Keratinocyte (primary cell): Measurements from ENCODE around the gene TTC24. TPM values are rescaled to one million over a fixed set of nuclear protein-coding genes. Genes with fewer than 3 reads are reported as not detected.
"Not testable (repeated sequence)": the region's sequence is repeated elsewhere in the genome, so short reads cannot be mapped to it uniquely, and the experiment has no call there.

Experiments used
- DNase-seq: peaks from one replicate; pipeline ENCODE4 v3.0.0-alpha.2; 2011; ENCODE audit warnings: low read depth, missing footprints, low spot score
- FAIRE-seq: peaks from 2 replicates; lab custom pipeline; 2011; peaks lifted over from hg19 to GRCh38; lab: Jason Lieb, UNC
- H2AFZ ChIP-seq: 2 replicates; pipeline ENCODE4 v1.6.0; 2012; ENCODE audit warnings: low read length, control low read depth, inconsistent platforms; ENCODE audit not compliant: control insufficient read depth
- H3K27ac ChIP-seq: 2 replicates; pipeline ENCODE4 v1.5.1; 2011; ENCODE audit warnings: low read length; ENCODE audit not compliant: control insufficient read depth, insufficient read depth
- H3K27me3 ChIP-seq: 3 replicates; pipeline ENCODE4 v1.6.0; 2011; ENCODE audit warnings: low read length; ENCODE audit not compliant: control insufficient read depth, insufficient read depth; ENCODE audit errors: extremely low read depth
- H3K36me3 ChIP-seq, 2 experiments: 2 replicates in 1 of 2; 3 replicates in 1 of 2; pipeline ENCODE4 v1.5.1; 2011; ENCODE audit warnings: low read length in 2 of 2, mild to moderate bottlenecking in 1 of 2; ENCODE audit not compliant: control insufficient read depth in 2 of 2, insufficient read depth in 2 of 2; ENCODE audit errors: extremely low read depth in 1 of 2
- H3K4me1 ChIP-seq: 3 replicates; pipeline ENCODE4 v1.5.1; 2011; ENCODE audit warnings: low read length; ENCODE audit not compliant: control insufficient read depth, insufficient read depth; ENCODE audit errors: extremely low read depth
- H3K4me2 ChIP-seq: 3 replicates; pipeline ENCODE4 v1.6.0; 2011; ENCODE audit warnings: low read depth, low read length; ENCODE audit not compliant: control insufficient read depth, insufficient read depth; ENCODE audit errors: extremely low read depth
- H3K4me3 ChIP-seq, 3 experiments: fragments of 200-600 bp in 1 of 3; sonication (generic) in 1 of 3; 2 replicates in 2 of 3; 3 replicates in 1 of 3; pipeline ENCODE4 v1.5.1; 2011 to 2016; ENCODE audit warnings: low read length in 3 of 3, mild to moderate bottlenecking in 3 of 3, control low read depth in 2 of 3, inconsistent platforms in 1 of 3, low read depth in 1 of 3, mixed read lengths in 1 of 3, mixed run types in 1 of 3, moderate library complexity in 1 of 3; ENCODE audit not compliant: control insufficient read depth in 2 of 3, insufficient read depth in 2 of 3; ENCODE audit errors: extremely low read depth in 1 of 3
- H3K79me2 ChIP-seq: 2 replicates; pipeline ENCODE4 v1.6.0; 2012; ENCODE audit warnings: low read length; ENCODE audit not compliant: control insufficient read depth, insufficient read depth
- H3K9ac ChIP-seq: 3 replicates; pipeline ENCODE4 v1.6.0; 2011; ENCODE audit warnings: low read length; ENCODE audit not compliant: control insufficient read depth, insufficient read depth; ENCODE audit errors: extremely low read depth
- H3K9me1 ChIP-seq: 3 replicates; pipeline ENCODE4 v1.6.0; 2011; ENCODE audit warnings: low read length; ENCODE audit not compliant: control insufficient read depth, insufficient read depth; ENCODE audit errors: extremely low read depth
- H3K9me3 ChIP-seq: 2 replicates; pipeline ENCODE4 v1.5.1; 2012; ENCODE audit warnings: low read depth, low read length; ENCODE audit not compliant: control insufficient read depth
- H4K20me1 ChIP-seq: 3 replicates; pipeline ENCODE4 v1.6.0; 2011; ENCODE audit warnings: low read length; ENCODE audit not compliant: control insufficient read depth, insufficient read depth; ENCODE audit errors: extremely low read depth
- CTCF ChIP-seq, 3 experiments: IDR thresholded peaks in 1 of 3; conservative IDR thresholded peaks in 1 of 3; optimal IDR thresholded peaks in 1 of 3; 2 replicates in 2 of 3; 3 replicates in 1 of 3; pipeline versions ENCODE3 to v1.5.1; 2011; ENCODE audit warnings: low read length in 3 of 3, mild to moderate bottlenecking in 3 of 3, moderate library complexity in 2 of 3, control low read depth in 1 of 3, inconsistent platforms in 1 of 3; ENCODE audit not compliant: insufficient read depth in 2 of 3; ENCODE audit errors: extremely low read depth in 1 of 3
- EZH2 ChIP-seq: IDR thresholded peaks from one replicate; pipeline ENCODE4 v1.6.1; 2012; ENCODE audit warnings: inconsistent platforms, mild to moderate bottlenecking, low read length, moderate library complexity
- dilution Hi-C: fragments of 300-500 bp; cut with MboI; formaldehyde crosslinking; loops from one replicate; pipeline ENCODE4 v1.7.0; 2020; ENCODE audit warnings: low sequenced_read_pairs; ENCODE audit not compliant: extremely low pct_ligation_motif_present
- polyA plus RNA-seq, 5 experiments: library from polyadenylated mRNA; depleted of rRNA in 3 of 5; stranded (reverse) in 3 of 5; stranded (forward) in 1 of 5; unstranded in 1 of 5; fragments of >200 nt; gene quantifications; 1 replicate in 1 of 5; 2 replicates in 3 of 5; 3 replicates in 1 of 5; pipeline versions ENCODE4 v1.2.1 to v1.2.3, GENCODE V29; 2011 to 2012; ENCODE audit warnings: missing spikeins in 2 of 5, low read depth in 1 of 5, low replicate concordance in 1 of 5

TTC24 gene
- polyA plus RNA-seq, 1 donor (not counting 4 experiments of a cell fraction or from before 2014, with no cell fraction given): not detected

GRCh38 chr1:156601892-156602291 lies 22.4 kb downstream of the TTC24 start:
- no peak for DNase-seq
- Histone ChIP-seq H4K20me1 (no peaks in the 10 kb centered on the region), H3K27me3 (no peaks in the 10 kb centered on the region), H3K9ac (peak overlapping the region; percentile 98), H3K36me3 (peaks cover 14 to 19% of the 10 kb centered on the region in 2 experiments), H3K4me3 (peak overlapping the region; percentile 61 to 97 (median 96)), H3K4me1 (peaks cover 28% of the 10 kb centered on the region), H3K9me1 (no peaks in the 10 kb centered on the region), H2AFZ (peak overlapping the region; percentile 78), H3K4me2 (peak overlapping the region; percentile 97), H3K9me3 (no peaks in the 10 kb centered on the region), H3K79me2 (peaks cover 25% of the 10 kb centered on the region), H3K27ac (peak overlapping the region; percentile 90)
- TF ChIP-seq EZH2 (no peak), CTCF (optimal IDR thresholded peaks at IDR 0.05 in 1 of 3, IDR thresholded peaks at IDR 0.05 in 1 of 3, conservative IDR thresholded peaks at IDR 0.05 in 1 of 3; ENCODE audit: extremely low read depth in 1 of 3, insufficient read depth in 2 of 3, low read length in 3 of 3) (no peak)
- FAIRE-seq: no peak
- dilution Hi-C loops: no loop called here

GRCh38 chr1:156602557-156602993 lies 23.1 kb downstream of the TTC24 start:
- dilution Hi-C loops: no loop called here
- peak; percentile 39 for FAIRE-seq
- Histone ChIP-seq H3K36me3 (peaks cover 8 to 14% of the 10 kb centered on the region in 2 experiments), H4K20me1 (no peaks in the 10 kb centered on the region), H3K9me3 (no peaks in the 10 kb centered on the region), H3K4me3 (peak overlapping the region in 2 of 3 experiments; percentile 18 to 34), H3K27ac (peak overlapping the region; percentile 49), H3K4me2 (peak overlapping the region; percentile 97), H3K4me1 (peaks cover 28% of the 10 kb centered on the region), H3K79me2 (peaks cover 25% of the 10 kb centered on the region), H3K27me3 (no peaks in the 10 kb centered on the region), H3K9ac (peak overlapping the region; percentile 20), H3K9me1 (no peaks in the 10 kb centered on the region), H2AFZ (peak overlapping the region; percentile 87)
- TF ChIP-seq EZH2: no peak
- peak; percentile 24 to 34 (median 33) for TF ChIP-seq CTCF (optimal IDR thresholded peaks at IDR 0.05 in 1 of 3, IDR thresholded peaks at IDR 0.05 in 1 of 3, conservative IDR thresholded peaks at IDR 0.05 in 1 of 3; ENCODE audit: extremely low read depth in 1 of 3, insufficient read depth in 2 of 3, low read length in 3 of 3)
- no peak for DNase-seq

- H4K20me1 ChIP-seq, H3K27ac ChIP-seq, H3K36me3 ChIP-seq, dilution Hi-C loops, FAIRE-seq, H3K4me1 ChIP-seq, H3K79me2 ChIP-seq, H2AFZ ChIP-seq, H3K27me3 ChIP-seq, H3K9me1 ChIP-seq, H3K4me3 ChIP-seq, H3K4me2 ChIP-seq, DNase-seq, H3K9ac ChIP-seq, H3K9me3 ChIP-seq: not testable (repeated sequence)
Measured at GRCh38 chr1:156607344-156607743, 27.8 kb downstream of the TTC24 start.
